HG03521 (cell line): ENCODE results near the gene SGK1.
"Not testable (repeated sequence)": the region's sequence is repeated elsewhere in the genome, so short reads cannot be mapped to it uniquely, and the experiment has no call there.

ENCODE experiments used
- ATAC-seq: cut with Tn5 transposase; IDR thresholded peaks from one replicate; pipeline ENCODE4 v1.9.1; 2021; ENCODE audit warnings: mild to moderate bottlenecking, moderate library complexity; ENCODE audit not compliant: unreplicated experiment

The SGK1 gene

DNA sequence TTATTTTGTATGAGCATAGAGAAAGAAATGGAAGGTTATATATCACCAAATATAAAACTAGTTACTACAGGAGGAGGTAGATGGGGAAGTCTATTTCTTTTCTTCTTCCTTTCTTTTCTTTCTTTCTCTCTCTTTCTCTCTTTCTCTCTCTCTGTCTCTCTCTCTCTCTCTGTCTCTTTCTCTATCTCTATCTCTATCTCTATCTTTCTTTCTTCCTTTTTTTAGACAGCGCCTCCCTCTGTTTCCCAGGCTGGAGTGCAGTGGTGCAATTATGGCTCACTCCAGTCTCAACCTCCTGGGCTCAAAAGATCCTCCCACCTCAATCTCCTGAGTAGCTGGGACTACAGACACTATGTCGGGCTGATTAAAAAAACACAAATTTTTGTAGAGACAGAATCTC, 10.2 kb upstream of the SGK1 start:
- ATAC-seq, result no peak

DNA sequence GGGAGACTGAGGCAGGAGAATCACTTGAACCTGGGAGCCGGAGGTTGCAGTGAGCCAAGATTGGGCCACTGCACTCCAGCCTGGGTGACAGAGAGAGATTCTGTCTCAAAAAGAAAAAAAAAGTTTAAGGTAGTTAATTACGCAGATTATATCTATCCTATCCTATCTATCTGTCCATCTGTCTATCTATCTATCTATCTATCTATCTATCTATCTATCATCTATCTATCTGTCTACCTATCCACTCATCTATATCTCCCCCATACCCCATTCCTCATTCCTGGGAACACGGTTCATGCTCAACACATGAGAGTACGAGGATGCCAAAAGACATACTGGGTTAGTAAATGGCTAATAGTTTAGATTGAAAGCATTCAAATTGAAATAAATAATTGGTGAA, 8.3 kb upstream of the SGK1 start:
- not testable (repeated sequence) for ATAC-seq

DNA sequence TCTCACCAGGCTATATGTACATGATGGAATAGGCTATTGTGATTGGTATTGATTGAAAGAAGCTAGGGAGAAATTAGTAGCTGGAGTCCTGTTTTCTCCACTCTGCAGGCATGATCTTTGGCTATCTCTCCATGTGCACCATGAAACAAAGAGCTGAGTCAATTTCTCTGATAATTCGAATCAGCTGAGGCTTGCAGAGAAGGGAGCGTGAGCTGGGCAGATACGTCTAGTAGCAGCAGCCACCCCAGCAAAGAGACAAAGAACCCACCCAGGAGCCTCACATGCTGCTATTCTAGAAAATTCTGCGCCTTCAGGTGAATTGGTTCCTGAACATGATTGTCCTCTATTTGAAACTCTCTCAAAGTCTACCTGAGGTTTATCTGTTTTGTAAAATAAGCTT, 6.9 kb upstream of the SGK1 start:
- no peak for ATAC-seq

DNA sequence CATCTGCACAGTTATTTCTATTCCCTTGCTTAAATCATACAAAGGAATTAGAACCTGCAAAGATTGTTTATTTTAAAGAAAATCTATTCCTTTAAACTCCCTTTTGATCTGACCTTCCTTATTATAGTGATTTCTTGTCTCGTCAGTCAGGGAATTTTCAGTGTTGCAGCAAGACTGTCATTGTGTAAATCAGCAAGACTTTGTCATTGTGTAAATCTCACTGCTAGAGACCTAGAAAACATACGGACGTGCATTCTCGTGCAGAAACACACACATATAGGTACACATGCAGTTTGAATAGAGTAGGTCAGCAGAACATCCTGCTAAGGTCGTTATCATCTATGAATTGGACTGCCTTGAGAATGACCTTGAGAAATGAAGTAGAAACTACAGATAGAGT, 6.2 kb upstream of the SGK1 start:
- ATAC-seq, result no peak

DNA sequence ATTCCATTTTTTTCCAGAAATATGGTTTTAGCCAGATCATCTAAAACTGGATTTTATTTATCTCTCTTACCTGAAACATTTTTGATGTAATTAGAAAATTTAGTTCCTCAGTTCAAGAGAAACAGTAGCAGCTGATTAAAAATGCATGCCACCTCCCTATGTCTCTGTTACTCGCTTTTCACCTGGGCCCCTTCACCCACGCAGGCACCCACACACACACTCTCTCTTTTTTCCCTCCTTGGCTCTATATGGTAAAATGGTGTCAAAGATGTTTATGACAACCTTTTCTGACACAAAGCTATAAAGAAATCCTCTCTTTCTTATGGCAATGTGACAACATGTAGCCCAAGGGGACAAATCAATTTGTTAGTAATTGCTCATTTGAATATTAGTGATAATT, 5.8 kb upstream of the SGK1 start:
- ATAC-seq, result no peak

DNA sequence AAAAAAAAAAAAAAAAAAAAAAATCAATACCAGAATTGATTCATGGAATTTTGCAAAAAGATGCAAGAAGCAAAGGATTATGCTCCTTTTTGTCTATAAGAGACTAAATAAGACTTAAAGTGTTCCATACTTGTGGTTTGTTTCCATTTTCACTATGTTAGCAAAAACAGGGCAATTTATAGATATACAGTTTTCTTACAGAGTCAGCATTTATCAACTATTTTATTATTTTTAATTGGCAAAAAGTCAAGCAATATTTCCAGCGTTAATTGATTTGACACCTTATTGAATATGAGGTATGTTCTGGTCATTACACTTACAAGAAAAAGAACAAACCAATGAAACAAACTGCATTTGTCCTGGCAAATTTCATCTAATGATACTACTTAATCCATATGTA, 5.4 kb upstream of the SGK1 start:
- ATAC-seq, result no peak

DNA sequence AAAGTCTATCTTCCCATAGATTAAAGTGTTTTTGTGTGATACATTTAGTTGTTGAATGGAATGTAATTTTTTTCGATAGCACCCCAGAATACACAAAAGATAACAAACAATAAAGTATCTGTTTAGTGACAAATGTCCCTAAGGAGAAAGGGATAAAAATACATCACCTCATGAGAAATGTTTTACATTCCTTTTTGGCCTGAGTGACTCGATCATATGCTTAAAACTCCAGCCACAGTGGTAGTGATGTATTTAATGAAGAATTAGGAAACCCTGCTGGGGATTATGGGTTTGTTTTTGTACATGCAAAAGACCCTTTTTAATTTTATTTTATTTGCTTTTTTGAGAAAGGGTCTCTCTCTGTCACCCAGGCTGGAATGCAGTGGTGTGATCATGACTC, 4.3 kb upstream of the SGK1 start:
- ATAC-seq, result no peak

DNA sequence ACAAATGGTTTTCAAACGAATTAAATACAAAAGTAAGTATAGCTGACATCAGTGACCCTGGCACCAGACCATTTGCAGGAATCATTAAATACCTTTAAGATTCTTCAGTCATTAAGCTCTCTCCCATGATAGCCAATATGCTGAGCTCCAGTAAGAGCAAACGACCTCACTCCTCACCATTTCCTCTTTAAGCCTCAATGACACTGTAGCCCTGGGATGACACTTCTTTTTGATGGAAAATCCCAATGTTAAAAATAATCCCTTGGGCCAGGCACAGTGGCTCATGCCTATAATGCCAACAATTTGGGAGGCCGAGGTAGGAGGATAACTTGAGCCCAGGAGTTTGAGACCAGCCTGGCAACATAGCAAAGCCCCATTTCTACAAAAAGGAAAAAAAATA, 3.3 kb upstream of the SGK1 start:
- ATAC-seq, result no peak

DNA sequence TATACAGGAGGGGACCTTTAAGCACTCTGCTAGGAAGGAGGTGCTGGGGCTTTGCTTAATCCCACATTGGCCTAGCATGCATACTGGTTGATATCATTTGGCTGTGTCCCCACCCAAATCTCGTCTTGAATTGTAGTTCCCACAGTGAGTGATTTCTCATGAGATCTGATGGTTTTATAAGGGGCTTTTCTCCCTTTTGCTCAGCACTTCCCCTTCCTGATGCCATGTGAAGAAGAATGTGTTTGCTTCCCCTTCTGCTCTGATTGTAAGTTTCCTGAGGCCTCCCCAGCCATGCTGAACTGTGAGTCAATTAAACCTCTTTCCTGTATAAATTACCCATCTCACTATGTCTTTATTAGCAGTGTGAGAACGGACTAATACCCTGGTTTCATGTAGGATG, 1.8 kb upstream of the SGK1 start:
- ATAC-seq, result not testable (repeated sequence)

DNA sequence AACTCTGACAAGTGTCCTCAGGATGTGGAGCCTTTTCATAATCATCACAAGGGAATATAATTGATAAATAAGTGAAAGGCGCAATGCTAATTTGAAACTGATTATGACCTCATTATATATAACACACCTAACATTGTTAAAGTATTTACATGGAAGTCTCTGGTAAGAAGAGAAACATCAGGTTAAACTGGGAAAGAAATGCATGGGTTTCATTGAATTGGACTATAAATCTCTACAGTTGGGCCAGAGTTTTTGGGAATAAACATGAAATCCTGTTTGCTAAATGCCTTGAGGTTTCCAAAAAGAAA, 1.0 kb upstream of the SGK1 start:
- no peak for ATAC-seq

DNA sequence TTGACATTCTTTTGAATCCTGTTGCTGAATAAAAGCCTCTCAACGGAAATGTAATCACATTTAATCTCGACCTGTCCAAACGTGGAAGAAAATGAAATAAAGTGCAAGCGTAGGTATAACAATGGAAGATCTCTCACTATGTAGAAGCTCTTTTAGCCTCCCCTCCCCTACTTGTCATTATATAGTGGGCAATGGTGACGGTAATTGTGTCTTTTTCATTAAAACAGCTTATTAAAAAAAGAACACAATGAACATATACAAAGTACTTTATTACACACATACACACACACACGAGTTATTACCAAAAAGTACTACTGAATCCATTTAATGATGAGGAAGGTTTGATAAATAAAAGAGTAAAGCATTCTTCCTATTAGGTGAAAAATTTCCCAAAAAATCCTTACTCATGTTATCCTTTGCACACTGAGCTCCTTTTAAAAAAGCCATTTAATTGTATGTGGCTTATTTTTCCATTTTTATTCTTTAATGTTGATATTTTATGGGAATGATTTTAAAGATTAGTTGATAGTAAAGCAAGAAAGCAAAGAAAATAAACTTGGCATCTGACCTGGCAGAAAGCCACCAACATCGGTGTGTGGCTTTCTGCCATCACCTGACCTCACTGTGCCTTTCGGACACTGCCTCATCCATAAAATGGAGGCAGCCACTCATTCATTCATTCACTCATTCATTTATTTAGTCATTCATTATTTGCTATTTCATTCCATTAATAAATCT, 493 bp upstream of the SGK1 start:
- ATAC-seq, result no peak

DNA sequence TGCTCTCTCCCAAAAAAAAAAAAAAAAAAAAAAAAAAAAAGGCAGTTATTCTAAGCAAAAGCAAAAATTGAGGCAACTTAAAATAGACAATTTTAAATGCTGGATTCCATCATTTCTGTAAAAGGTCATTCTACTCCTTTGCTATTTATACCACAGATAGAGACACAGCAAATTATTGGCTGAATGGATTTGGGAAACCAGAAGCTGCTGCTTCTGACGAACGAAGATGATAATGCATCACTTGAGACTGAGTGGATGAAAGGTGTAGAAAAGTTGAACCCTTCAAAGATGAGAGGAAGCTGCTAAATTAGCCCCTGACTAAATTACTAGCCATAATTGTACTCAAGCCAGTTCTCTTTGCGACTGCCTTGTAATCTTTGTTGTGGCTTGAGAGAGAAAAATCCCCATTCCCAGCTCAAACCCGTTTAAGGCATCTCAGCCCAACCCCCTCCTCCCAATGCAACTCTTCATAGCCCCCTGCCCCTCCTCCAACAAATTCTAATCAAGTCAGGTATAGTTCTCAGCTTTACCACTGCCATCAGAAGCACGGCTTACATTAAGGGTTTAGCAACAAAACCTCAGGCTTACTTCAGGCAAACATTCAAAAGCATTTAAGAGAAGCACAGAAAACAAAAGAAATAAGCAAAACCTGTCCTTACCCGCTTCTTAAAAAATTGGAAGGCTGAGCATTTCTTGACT, 1.0 kb downstream of the SGK1 start:
- no peak for ATAC-seq

DNA sequence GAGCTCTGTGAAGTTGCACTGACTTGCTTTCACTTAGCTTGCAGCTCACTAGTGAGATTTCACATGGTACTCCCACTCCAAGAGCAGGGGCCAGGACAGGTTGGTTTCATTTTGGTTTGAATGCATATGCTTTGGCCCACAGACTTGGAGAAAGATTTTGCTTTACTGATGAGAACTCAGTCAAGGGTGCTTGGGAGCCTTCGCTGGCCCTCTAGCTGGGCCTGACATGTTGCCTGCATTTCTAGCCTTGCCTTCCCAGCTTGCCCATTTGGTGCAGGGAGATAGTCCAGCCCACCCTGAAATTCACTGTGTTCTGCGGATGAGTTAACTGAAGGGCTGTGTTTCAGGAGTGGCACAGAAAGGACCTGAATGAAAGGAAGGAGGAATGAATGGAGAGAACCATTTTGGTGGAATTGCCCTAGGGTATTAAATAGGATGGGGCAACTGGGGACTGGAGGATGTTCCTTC, 1.9 kb downstream of the SGK1 start:
- no peak for ATAC-seq

DNA sequence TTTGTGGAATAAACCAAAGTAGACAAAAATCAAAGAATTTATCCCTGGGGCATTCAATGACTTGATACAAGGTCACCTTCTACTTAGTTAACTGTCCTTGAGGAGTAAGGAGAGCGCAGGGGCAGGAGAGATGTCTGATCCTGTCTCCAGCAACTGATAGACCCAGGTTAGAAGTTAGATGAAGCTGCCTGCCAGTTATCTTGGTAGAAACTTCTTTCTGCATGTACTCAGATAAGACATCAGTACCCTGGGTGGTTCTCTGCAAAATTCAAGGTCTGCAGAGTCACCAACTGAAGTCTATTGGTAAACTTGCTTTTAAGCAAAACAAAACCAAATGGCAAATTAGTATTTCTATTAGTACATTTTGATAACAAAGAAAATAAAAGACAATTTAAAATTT, 2.7 kb downstream of the SGK1 start:
- no peak for ATAC-seq

DNA sequence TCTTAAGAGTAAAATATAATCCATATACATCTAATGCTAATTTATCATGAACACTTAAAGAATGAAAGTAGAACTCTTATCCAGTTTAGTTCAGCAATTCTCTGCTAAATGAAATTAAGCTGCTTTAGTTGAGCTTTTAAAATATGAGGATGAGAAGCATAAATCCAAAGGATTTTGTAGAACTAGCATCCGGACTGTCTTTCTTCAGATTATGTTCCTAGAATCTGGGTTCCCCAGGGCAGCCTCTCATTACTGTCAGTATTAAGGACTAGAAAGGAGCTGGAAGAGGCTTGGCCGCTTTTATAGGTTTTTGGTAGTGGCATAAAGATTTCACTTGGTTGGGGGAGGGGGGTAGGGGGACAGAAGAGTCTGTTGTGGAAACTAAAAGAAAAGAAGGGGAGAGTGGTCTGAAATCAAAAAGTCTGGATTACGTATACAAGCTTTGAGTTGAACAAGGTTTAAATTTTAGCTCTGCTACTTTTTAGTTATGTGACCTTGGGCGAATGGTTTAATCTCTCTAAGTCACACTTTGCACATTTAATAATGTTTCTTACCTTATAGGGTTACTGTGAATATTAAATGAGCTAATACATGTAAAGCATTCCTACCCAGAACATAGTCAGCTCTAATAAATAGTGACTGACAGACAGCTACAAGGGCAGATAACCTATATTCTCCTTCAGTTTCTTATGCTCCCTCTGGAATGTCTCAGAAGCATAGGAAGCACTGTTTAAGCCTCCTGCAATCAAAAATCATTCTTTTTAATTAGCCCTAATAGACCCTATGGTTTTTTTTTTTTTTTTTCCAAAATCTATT, 3.7 kb downstream of the SGK1 start:
- ATAC-seq, result no peak

DNA sequence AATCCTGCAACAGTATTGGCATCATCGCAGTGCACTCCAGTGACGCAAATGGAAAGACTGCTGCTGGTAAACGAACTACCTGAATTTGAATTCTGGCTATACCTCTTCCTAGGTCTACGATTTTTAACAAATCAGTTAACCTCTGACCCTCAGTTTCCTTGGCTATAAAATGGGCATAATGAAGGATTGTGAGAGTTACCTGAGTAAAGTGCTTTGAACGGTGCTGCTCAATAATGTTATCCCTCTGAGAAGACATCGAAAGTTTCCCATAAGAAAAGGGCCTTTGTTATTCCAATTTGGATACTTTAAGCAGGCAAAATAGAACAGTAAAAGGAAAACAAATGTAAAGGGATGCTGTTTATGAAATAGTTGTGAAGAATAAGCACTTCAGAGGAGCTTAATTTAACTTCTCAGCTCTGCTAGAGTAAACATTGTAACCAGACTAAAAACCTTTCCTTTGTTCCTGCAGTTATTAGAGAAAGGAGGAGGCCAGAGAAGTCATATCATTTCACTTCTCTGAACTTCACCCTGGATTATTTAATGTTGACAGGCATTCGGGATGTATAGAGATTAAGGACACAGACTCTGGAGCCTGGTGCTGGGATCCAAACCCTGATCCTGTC, 5.8 kb downstream of the SGK1 start:
- no peak for ATAC-seq

DNA sequence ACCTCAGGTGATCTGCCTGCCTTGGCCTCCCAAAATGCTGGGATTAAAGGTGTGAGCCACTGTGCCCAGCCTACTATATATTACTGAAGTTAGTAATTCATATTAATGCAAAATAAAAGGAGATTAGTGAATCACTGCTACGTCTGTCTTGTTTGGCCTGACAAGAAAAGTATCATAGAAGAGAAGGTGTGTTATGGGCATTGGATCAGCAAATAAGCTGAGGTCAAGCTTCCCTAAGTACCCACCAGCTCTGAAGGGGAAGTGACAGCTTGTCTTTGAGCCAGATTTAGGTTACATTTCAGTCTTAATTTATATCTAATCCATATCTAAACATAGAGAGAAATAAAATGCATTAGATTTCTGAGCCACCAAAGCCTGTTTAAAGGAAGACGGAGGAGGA, 7.1 kb downstream of the SGK1 start:
- ATAC-seq, result no peak

DNA sequence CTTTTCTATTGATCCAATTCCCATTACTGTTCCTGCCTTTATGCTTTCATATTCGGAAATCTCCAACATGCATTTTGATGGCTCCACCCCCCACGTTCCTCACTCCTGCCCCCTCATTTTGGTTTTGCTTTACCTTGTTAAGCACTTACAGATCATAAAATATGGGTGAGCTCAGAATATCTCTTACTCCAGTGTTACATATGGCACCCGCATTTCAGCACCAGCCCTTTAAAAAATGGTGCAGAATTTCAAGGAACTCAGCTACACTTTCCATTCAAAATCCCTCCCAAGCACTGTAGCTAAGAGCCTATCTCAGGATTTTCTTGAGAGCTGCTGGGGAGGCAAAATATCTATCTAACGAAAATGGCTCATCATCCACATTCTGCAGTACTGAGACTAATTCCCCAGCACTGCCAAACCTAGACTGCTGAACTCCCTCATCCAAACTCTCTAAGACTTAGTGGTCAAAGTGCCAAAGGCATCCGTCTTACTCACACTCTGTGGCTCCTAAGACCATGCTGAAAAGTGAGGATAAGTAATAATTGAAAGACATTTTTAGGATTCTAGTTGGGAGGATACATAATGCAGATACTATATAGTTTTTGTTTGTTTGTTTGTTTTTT, 7.8 kb downstream of the SGK1 start:
- no peak for ATAC-seq

DNA sequence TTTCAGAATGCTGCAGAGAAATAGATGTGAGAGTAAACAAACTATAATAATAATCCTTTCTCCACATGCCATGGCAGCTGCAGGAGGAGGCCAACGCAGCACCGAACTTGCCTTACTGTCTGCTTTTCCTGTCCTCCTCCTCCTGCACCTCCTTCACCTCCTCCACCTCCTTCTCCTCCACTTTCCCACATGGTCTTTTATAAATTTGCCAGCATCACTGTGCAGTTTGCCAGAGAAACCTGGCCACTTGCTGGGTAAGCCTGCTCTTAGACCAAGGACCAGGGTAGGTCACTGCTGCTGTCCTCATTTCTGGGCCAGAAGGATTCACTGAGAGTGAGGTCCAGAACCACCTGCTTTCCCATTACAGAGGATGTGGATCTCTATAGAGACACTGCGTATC, 8.7 kb downstream of the SGK1 start:
- ATAC-seq, result no peak

DNA sequence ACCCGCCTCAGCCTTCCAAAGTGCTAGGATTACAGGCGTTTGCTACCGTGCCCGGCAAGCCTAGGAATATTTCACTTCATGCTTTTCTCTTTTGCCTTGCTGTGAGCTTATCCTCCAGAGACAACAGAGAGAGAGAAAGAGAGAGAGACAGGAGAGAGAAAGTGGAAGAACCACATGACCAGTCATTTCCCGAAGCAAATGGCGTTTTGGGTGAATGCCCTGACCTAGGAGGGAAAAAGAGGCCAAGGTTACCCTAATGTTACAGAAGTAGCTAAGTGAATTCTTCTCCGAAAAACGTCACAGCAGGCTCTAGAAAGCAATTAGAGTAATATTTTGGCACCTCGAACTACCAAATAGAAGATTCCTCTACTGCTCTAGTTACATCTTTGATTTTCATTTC, 9.1 kb downstream of the SGK1 start:
- no peak for ATAC-seq

DNA sequence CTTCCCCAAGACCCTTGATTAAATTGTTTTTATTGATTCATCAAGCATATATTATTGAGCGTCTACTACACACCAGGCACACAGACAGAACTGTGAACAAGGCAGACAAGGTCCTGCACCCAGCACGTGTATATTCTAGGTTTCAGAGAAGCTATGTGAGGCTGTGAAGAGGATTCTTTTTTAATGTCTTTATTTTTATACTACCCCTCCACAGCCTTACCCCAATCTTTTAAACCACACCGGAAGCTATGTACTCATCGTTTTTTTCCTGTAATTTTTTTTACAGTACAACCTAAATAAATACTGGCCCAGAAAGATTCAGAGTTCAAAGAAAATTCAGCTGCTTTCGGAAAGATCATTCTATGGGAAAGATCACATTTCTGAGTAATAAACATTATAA, 10.0 kb downstream of the SGK1 start:
- no peak for ATAC-seq
